Ascending aorta (tissue), 2 donors: ENCODE data around the gene LYRM4. TPM values are rescaled to one million over a fixed set of nuclear protein-coding genes. Genes with fewer than 3 reads are reported as not detected.
A peak's percentile ranks its signal among the peaks of the same experiment; 100 is the strongest.

Source experiments
- DNase-seq, 2 donors: peaks; one replicate each; pipeline ENCODE4 v3.0.0-alpha.2; 2019; ENCODE audit warnings: low spot score in 2 of 2
- H3K27ac ChIP-seq, 2 donors: fragments of 200-600 bp; sonication (generic); one replicate each; pipeline ENCODE4 v1.5.1; 2016 to 2017; ENCODE audit warnings: mild to moderate bottlenecking in 1 of 2
- H3K27me3 ChIP-seq: fragments of 200-600 bp; sonication (generic); one replicate; pipeline ENCODE4 v1.5.1; 2017
- H3K36me3 ChIP-seq, 2 donors: fragments of 200-600 bp; sonication (generic); one replicate each; pipeline ENCODE4 v1.5.1; 2016
- H3K4me1 ChIP-seq, 2 donors: fragments of 200-600 bp; sonication (generic); one replicate each; pipeline ENCODE4 v1.5.1; 2016 to 2017; ENCODE audit warnings: mild to moderate bottlenecking in 1 of 2
- H3K4me3 ChIP-seq, 2 donors: fragments of 200-600 bp; sonication (generic); one replicate each; pipeline ENCODE4 v1.5.1; 2016 to 2017; ENCODE audit warnings: mild to moderate bottlenecking in 1 of 2
- H3K9me3 ChIP-seq, 2 donors: fragments of 200-600 bp; sonication (generic); one replicate each; pipeline ENCODE4 v1.5.1; 2016
- CTCF ChIP-seq, 3 experiments: fragments of 200-600 bp in 2 of 3; fragments of 450-650 bp in 1 of 3; sonication (generic) in 2 of 3; IDR thresholded peaks; one replicate each; pipeline ENCODE4 v1.5.1; 2016 to 2019; ENCODE audit warnings: antibody characterized with exemption in 3 of 3, mild to moderate bottlenecking in 1 of 3, moderate library complexity in 1 of 3
- intact Hi-C: fragments of 100-400 bp; cut with DNase I; formaldehyde crosslinking; loops from one replicate; pipeline ENCODE4 v1.15.1; 2023
- total RNA-seq: library from RNA; depleted of rRNA; stranded (reverse); fragments of >200 nt; gene quantifications from one replicate; pipeline ENCODE4 v1.1.0, GENCODE V29; 2016

Gene LYRM4
- total RNA-seq, 1 donor from 2014 or later = 10.5 TPM

GRCh38 chr6:5278565-5279120, 17.9 kb upstream of the LYRM4 start:
- intact Hi-C loops = no loop called here
- TF ChIP-seq CTCF (IDR thresholded peaks at IDR 0.05) = no peak
- Histone ChIP-seq H3K9me3 (no peaks in the 10 kb centered on the region), H3K27me3 (no peaks in the 10 kb centered on the region), H3K4me1 (no peaks in the 10 kb centered on the region), H3K36me3 (no peaks in the 10 kb centered on the region), H3K27ac (no peak overlapping the region), H3K4me3 (no peak overlapping the region)
- no peak for DNase-seq

GRCh38 chr6:5278047-5278446, 17.3 kb upstream of the LYRM4 start:
- intact Hi-C loops = no loop called here
- Histone ChIP-seq H3K36me3 (no peaks in the 10 kb centered on the region), H3K4me1 (no peaks in the 10 kb centered on the region), H3K27ac (no peak overlapping the region), H3K27me3 (no peaks in the 10 kb centered on the region), H3K9me3 (no peaks in the 10 kb centered on the region), H3K4me3 (no peak overlapping the region)
- no peak for TF ChIP-seq CTCF (IDR thresholded peaks at IDR 0.05)
- DNase-seq = no peak

- TF ChIP-seq CTCF (IDR thresholded peaks at IDR 0.05) = no peak
- intact Hi-C loops = no loop called here
- Histone ChIP-seq H3K27me3 (no peaks in the 10 kb centered on the region), H3K9me3 (no peaks in the 10 kb centered on the region), H3K4me3 (no peak overlapping the region), H3K36me3 (no peaks in the 10 kb centered on the region), H3K27ac (no peak overlapping the region), H3K4me1 (no peaks in the 10 kb centered on the region)
- DNase-seq = no peak
Observed at GRCh38 chr6:5277589-5277988, 16.8 kb upstream of the LYRM4 start.

- Histone ChIP-seq H3K27me3 (no peaks in the 10 kb centered on the region), H3K4me3 (no peak overlapping the region), H3K9me3 (no peaks in the 10 kb centered on the region), H3K4me1 (no peaks in the 10 kb centered on the region), H3K36me3 (no peaks in the 10 kb centered on the region), H3K27ac (no peak overlapping the region)
- intact Hi-C loops = no loop called here
- no peak for TF ChIP-seq CTCF (IDR thresholded peaks at IDR 0.05)
- DNase-seq = no peak
Observed at GRCh38 chr6:5276581-5276980, 15.8 kb upstream of the LYRM4 start.

- no peaks in the 10 kb centered on the region for H3K27me3 ChIP-seq
- no peaks in the 10 kb centered on the region for H3K4me1 ChIP-seq
- H3K36me3 ChIP-seq = no peaks in the 10 kb centered on the region
- H3K27ac ChIP-seq = no peak overlapping the region
- intact Hi-C loops = no loop called here
- no peak for DNase-seq
- peak in 1 of 3 experiments; percentile 5 for TF ChIP-seq CTCF (IDR thresholded peaks at IDR 0.05)
- no peaks in the 10 kb centered on the region for H3K9me3 ChIP-seq
- no peak overlapping the region for H3K4me3 ChIP-seq
Observed at GRCh38 chr6:5275497-5275896, 14.7 kb upstream of the LYRM4 start.

- Histone ChIP-seq H3K27me3 (no peaks in the 10 kb centered on the region), H3K4me3 (no peak overlapping the region), H3K9me3 (no peaks in the 10 kb centered on the region), H3K4me1 (no peaks in the 10 kb centered on the region), H3K36me3 (no peaks in the 10 kb centered on the region), H3K27ac (no peak overlapping the region)
- intact Hi-C loops = no loop called here
- DNase-seq = no peak
- no peak for TF ChIP-seq CTCF (IDR thresholded peaks at IDR 0.05)
Observed at GRCh38 chr6:5274231-5274630, 13.5 kb upstream of the LYRM4 start.
